Vagina (tissue), 2 donors: ENCODE results near the gene HOXC10.

ENCODE experiments used
- POLR2A ChIP-seq, 2 donors: fragments of 450-650 bp; IDR thresholded peaks; one replicate each; pipeline ENCODE4 v1.6.1; 2017; ENCODE audit warnings: antibody characterized with exemption in 2 of 2, mild to moderate bottlenecking in 2 of 2, moderate library complexity in 2 of 2
- POLR2AphosphoS5 ChIP-seq, 2 donors: sonication (generic); formaldehyde crosslinking; IDR thresholded peaks; one replicate each; pipeline ENCODE4 v1.9.0; 2017; ENCODE audit warnings: antibody characterized with exemption in 2 of 2, mild to moderate bottlenecking in 2 of 2, low read depth in 1 of 2; ENCODE audit not compliant: insufficient read depth in 1 of 2
- TF ChIP-seq, protein P1 (sequence below), 3 experiments: fragments of 450-650 bp in 2 of 3; fragments of 200-600 bp in 1 of 3; sonication (generic) in 1 of 3; IDR thresholded peaks; one replicate each; pipeline ENCODE4 v1.5.1; 2017 to 2019; ENCODE audit warnings: antibody characterized with exemption in 3 of 3, mild to moderate bottlenecking in 2 of 3, moderate library complexity in 2 of 3

DNA sequence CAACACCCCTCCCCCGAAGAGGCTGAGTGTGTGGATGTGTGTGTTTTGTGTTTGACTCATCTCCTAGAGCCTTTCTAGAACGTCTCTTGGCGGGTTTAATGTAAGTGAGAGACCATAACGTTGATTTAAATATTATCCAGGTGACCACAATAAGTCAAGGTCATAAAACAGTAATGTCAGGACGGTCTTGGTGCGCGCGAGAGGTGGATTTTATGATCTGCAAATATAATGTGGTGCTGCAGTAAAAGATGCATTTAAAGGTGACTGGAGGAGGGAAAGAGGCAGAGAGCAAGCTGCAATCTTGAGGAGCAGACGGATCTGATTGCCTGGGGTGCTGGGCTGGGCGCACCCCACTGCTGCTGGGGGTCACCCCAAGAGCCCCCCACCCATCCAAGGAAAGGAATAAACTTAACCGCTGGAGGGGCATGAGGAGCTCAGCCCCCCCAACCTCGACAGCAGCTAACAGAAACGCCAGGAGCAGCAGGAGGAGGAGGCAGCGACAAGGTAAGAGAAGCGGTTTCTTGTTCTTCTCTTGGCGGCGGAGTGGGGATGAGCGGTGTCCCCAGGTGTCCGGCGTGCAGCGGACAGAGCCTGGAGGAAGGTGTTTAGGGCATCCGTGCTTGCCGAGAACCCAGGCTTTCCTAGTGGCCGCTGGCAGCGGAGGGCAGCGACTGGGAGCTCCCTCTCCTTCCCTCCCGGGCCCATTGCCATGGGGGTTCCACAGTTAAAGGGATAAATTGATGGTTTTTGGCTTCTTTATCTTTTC lies 5.5 kb downstream of the HOXC10 start:
- TF ChIP-seq POLR2AphosphoS5 (IDR thresholded peaks at IDR 0.05; ENCODE audit: insufficient read depth in 1 of 2, low read depth in 1 of 2) (no peak), POLR2A (IDR thresholded peaks at IDR 0.05) (no peak)
- TF ChIP-seq, protein P1, sequence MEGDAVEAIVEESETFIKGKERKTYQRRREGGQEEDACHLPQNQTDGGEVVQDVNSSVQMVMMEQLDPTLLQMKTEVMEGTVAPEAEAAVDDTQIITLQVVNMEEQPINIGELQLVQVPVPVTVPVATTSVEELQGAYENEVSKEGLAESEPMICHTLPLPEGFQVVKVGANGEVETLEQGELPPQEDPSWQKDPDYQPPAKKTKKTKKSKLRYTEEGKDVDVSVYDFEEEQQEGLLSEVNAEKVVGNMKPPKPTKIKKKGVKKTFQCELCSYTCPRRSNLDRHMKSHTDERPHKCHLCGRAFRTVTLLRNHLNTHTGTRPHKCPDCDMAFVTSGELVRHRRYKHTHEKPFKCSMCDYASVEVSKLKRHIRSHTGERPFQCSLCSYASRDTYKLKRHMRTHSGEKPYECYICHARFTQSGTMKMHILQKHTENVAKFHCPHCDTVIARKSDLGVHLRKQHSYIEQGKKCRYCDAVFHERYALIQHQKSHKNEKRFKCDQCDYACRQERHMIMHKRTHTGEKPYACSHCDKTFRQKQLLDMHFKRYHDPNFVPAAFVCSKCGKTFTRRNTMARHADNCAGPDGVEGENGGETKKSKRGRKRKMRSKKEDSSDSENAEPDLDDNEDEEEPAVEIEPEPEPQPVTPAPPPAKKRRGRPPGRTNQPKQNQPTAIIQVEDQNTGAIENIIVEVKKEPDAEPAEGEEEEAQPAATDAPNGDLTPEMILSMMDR (IDR thresholded peaks at IDR 0.05), result no peak
